Cardiac fibroblast (primary cell): Measurements from ENCODE around the gene C5.

Experiments used
- DNase-seq, 2 donors: peaks; one replicate each; pipeline versions ENCODE4 v3.0.0 to v3.0.0-alpha.2; 2010; ENCODE audit warnings: low read depth in 2 of 2
- H3K4me3 ChIP-seq, 2 donors: replicated peaks in 1 of 2; 1 replicate in 1 of 2; 2 replicates in 1 of 2; pipeline ENCODE4 v1.5.1; 2011; ENCODE audit warnings: low read depth in 2 of 2, low read length in 2 of 2, mild to moderate bottlenecking in 2 of 2, moderate library complexity in 1 of 2
- CTCF ChIP-seq: IDR thresholded peaks from one replicate; pipeline ENCODE4 v1.5.1; 2011; ENCODE audit warnings: low read depth, mild to moderate bottlenecking, low read length, inconsistent platforms

C5 gene

GRCh38 chr9:120928015-120928482 is 122.0 kb downstream of the C5 start:
- DNase-seq, result no peak
- TF ChIP-seq CTCF, result no peak
- H3K4me3 ChIP-seq, result peak overlapping the region; percentile 28 to 48

- no peak overlapping the region for H3K4me3 ChIP-seq
- no peak for TF ChIP-seq CTCF
- DNase-seq, result no peak
These were observed 122.6 kb downstream of the C5 start for GRCh38 chr9:120927269-120928014.

GRCh38 chr9:120926397-120926928 is 123.6 kb downstream of the C5 start, which contains the start of gene TRAF1:
Gene TRAF1 (minus strand): TSS chr9:120926796. CDS start chr9:120926075, 721 bp downstream.
- H3K4me3 ChIP-seq, result no peak within 1 kb of the TSS
- TF ChIP-seq CTCF, result no peak
- DNase-seq, result no peak

GRCh38 chr9:120925535-120926396 is 124.3 kb downstream of the C5 start:
- H3K4me3 ChIP-seq, result no peak overlapping the region
- no peak for TF ChIP-seq CTCF
- peak; percentile 82 to 94 for DNase-seq

GRCh38 chr9:120924698-120925534 is 125.2 kb downstream of the C5 start:
- no peak for DNase-seq
- H3K4me3 ChIP-seq, result no peak overlapping the region
- no peak for TF ChIP-seq CTCF

GRCh38 chr9:120923620-120924328 is 126.3 kb downstream of the C5 start:
- H3K4me3 ChIP-seq, result no peak overlapping the region
- DNase-seq, result no peak
- TF ChIP-seq CTCF, result no peak
